SKM-1 treated with dmso at 0.1 percent for 144 hours (cell line): ENCODE data around the gene STON2.

ENCODE experiments used
- DNase-seq: peaks from one replicate; lab custom pipeline; 2025; ENCODE audit not compliant: unreplicated experiment; lab: John Stamatoyannopoulos, UW

STON2 gene

DNA sequence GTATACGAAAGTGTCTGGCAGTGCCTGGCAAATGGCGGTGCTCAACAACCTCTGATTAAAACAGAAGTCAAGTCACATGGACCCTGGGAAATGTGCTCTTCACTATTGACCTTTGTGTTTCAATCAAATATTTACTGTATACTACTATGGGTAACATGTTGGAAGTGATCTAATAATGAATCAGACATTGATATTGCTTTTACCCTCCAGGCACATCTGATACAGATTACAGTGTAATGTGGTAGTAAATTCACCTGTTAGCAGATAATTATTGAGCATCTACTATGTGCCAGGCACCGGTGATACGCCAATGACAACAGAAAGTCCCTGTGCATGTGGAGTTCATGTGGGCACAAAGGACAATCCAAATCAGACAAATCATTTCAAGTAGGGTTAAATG is 63.1 kb downstream of the STON2 start:
- DNase-seq = no peak

DNA sequence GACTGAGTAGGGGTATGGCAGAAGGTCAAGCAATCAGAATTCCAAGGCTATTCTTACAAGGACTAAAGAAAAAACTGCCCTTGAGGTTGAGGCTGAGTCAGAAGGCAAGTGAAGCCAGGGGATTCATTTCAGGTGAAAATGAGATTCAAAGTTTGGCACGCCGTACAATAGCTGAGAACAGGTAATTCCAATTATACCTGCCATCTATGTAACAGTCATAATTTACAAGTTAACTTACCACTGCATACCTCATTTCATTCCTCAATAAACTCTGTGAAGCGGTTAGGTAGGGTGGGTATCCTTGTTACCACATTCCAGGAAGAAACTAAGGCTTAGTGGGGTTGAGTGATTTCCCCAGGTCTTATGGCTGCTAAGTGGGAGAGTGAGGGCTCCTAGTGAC is 64.1 kb downstream of the STON2 start:
- DNase-seq = no peak

DNA sequence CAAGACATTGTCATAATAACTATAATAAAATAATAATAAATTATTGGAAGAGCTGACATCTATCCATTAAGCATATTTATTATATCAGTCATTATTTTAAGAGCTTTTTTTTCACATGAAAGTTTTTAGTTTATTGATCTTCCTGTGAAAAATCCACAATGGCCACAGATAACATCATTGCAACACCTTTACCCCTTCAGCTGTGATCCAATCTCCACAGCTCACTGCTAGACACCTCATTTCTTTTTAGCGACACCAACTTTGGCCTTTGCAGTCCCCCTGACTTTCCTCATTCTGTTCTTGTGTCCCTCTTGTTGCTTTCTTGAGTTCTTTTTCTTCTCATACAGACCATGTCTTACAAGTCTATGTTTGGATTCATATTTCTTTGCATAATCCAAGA is 67.4 kb downstream of the STON2 start:
- no peak for DNase-seq

DNA sequence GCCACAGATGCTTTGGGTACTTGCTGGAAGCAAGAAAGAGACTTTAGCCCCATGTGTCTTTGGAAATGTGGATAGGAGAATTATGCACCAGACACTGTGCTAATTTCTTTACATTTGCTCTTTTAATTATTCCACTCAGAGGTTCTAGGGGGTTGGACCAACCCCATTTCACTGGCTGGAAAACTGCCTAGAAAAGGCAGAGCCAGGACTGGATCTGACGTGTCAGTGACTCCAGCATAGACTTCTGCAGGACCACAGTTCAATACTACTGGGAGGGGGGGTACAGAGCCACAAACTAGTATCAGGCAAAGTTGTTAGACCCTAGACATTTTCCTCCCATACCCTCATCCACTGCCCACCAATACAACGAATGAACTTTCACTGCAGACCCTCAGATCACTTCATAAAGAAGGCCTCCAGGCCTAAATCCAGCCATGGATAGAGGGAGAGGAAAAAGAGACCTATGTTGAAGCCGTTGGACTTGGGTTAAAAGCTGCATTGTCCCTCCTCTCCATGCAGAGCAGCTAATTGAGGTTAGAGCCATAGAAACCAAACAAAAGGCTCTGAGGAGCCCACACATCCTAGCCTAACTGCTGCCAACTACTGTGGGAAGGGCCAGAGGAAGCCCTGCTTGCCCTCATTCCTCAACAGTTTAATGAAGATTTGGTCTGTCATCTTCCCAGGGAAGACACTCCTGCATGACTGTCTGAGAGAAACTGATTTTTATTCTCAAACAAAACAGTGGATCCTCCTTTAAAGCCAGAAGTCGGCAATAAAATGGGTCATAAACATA is 68.7 kb downstream of the STON2 start:
- DNase-seq = no peak

DNA sequence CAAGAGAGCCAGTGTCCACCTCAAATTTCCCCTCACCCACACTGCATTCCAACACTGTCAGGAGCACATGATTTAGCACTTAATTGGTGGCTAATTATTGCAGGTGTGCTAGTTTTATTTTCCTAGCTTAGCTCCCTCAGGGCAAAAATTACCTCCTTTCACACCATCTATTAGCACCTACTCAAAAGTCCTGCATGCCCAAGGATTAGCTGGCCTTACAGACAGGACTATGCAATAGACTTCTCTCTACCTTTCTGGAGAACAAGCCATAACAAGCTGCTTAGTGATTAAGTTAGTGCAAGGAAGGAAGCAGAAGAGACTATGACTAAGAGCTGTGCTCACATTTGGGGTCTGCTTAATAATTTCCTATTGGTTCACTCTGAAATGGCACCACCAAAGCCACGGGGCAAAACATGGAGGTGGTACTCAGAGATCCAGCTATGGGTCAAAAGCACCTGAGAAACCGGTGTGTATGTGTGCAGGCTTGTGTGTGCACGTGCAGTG is 69.5 kb downstream of the STON2 start:
- DNase-seq = no peak

DNA sequence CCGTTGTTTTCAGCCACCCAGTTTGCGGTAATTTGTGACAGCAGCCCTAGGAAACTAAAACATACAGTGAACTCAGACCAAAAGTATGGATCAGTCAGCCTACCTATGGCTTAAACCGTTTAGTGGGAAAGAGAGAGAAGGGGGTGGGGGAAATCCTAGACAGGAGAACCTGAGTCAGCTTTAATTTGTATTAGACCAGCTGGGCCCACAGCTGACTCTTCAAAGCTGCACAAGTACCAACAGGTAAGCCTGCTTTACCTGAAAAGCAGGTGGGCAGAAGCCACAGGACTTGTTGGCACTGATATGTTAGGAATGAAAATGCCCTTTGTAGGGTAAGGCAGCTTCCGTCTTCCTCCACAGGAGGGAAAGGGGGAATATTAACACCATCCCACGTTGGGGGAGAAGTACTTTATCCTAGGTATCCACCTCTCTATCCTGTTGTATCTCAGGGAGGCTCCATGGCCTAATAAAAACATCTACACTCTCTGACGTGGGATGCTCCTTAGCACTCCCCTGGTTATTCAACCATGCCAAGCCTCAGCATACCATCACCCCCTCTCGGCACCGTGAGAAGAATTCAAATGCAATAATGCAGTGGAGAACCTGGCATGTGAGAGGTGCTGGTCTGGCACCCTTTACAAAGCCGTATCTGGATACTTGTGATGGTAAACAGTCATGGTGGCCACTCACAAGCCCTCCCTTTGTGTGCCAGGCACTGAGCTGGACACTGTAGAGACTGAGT is 70.3 kb downstream of the STON2 start:
- DNase-seq = no peak

DNA sequence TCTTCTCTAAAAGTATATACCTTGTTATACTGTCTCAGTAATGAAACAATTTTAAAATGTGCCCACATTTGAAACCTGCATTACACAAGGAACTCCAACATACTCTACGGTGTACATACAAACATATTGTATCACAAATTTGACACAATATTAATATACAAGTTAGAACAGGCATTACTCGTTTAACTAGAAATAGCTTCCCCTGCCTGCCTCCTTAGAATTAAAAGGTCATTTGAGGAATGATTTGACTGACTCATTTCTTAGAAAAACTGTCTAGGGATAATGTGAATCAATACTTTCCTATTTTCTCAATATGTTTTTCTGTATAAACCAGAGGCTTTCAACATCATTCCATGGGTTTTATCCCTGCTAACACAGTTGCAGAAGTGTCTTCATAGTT is 73.7 kb downstream of the STON2 start:
- no peak for DNase-seq

DNA sequence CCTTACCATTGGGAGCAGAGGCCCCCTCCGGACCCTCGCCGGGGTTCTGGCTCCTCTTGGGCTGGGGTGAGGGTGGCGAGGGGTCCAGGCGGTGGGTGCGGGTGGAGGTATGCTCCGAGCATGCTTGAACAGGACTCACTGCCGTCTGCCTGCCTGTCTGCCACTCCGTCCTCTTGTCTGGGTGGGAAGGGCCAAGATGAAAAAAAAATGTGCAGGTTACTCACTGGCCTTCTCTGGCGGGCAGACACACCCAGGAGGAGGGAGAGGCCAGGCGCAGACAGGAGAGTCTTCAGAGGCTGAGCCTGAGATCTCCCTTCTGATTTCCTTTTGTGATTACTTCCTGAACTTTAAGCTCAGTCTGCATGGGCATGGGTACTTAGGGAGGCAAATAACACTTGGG is 76.1 kb downstream of the STON2 start:
- DNase-seq = no peak

DNA sequence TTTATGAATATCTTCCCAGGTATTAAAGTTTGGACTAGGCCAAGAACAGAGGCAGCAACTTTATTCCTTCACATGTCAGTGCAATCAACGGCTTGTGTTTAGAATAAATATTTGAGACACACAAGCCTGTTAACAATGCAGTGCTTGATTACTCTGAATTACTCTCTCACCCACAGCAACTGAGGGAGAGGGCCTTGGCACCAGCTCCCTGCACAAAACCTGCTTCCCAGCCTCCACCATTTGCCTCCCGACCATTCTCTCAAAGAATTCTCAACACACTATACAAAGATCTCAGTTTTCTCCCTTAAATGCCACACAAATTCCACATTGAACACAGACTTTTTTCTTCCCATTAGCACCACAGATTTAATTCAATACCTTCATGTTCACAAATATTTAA is 77.0 kb downstream of the STON2 start:
- no peak for DNase-seq

DNA sequence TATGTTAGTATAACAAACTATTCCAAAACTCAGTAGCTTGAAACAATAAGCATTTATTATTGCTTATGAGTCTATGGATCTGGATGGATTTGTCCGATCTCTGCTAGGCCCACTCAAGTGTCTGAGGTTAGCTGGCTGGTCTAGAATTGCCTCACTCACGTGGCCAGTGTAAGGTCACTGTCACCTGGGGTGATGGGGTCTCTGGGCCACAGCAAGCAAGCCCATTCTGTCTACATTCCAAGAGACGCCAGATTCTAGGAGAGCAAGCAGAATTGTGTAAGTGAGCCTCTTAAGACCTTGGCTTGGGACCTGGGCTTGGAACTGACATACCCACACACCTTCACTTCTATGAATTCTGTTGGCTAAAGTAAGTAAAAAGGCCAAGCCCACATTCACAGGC is 80.2 kb downstream of the STON2 start:
- DNase-seq = no peak

DNA sequence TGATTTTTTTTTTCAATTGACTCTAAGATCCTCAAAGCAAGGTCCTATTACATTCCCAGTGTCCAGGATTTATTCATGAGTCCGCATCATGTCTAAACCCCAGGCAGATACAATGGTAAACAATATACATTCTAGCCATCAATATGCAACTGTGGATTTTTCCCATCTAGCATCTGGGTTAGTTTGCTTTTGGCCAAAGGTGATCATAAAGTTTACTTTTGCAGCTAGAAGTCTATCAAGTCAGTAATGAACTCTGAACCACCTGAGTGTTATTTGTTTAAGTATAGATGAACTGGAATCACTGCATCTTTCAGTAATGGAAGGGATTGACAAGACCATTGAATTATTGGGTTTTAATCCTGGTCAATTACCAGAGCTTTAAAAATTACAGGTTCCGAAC is 80.8 kb downstream of the STON2 start:
- no peak for DNase-seq

DNA sequence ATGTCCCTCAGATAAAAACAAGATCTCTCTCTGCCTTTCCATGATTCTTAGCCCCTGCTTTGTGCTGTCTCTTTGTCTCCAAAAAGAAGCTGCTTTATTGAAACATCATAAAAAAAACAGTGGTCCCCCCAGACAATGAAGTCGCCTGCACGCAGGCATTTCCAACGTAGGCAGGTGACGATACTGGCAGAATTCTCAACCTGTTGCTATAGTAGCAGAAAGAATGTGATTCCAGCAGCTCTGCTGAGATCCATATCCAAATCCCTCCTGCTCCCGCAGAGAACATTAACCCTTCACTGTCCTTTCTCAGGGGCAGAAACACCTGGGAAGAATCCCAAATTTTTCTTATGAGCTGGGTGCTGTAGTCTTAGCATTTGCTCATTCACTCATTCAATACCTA is 84.8 kb downstream of the STON2 start:
- no peak for DNase-seq

DNA sequence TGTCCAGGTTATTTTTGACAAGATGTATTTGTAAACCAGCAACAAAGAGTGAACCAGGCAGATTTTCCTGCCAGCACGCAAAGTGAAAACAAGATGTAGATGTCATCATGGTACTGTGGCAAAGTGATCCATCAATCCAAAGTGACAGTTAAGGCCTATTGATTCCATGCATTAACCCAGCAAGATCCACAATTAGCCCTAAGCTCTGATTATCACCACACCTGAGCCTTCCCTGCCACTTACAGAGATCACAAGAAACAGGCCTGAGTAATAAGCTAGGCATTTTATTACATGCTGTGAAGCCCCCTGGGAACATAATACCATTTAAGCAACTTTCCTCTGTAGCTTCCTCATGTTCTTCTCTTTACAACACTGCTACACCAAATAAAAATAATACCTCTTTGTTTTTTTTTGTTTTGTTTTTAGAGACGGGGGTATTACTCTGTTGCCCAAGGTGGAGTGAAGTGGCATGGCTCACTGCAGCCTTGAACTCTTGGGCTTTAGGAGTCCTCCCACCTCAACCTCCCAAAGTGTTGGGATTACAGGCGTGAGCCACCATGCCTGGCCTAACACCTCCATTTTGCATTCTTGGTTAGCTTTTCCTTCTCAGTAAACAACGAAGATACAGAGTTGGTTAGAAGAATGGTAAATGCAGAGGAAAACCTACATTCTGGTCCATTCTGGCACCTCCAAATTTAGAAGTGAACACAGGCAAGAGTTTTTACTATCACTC is 85.5 kb downstream of the STON2 start:
- no peak for DNase-seq

DNA sequence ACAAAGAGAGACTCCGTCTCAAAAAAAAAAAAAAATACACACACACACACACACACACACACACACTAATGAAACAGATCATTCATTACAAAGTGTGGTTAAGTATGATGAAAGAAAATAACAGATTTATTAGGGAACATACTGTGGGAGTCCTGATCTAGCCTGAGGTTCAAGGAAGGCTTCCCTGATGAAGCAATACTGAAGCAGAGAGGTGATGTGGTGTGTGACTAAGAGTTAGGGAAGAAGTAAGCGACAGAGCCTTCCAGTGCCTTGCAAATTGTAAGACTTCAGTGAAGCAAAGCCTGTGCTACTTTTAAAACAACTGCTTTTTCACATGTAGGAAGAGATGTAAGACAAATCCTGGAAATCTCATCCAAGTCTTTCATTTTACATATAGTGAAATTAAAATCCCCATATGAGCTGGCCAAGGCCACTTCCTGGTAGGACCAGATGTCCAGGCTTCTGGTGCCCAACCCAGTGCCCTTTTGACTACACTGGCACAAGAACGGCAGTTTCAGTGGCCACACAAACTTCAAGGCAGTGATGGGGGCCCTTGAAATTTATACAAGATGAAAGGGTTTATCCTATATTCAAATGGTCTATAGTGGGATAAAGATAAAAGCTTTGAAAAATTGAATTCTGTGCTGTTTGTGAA is 86.2 kb downstream of the STON2 start:
- DNase-seq = no peak

DNA sequence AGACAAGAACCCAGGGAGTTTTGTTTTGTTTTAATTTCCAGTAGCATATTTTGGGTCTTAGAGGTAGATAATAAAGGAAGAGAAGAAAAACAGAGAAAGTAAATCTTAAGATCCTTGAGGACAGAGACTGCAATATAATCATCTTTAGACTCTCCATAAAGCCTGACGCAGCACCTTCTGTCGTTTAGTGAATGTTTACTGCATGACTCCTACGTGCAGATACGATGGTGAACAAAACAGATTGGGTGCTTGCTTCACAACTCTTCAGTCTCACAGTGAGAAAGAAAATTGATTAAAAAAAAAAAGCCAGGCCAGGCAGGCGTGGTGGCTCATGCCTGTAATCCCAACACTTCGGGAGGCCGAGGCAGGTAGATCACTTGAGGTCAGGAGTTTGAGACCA is 86.9 kb downstream of the STON2 start:
- no peak for DNase-seq

DNA sequence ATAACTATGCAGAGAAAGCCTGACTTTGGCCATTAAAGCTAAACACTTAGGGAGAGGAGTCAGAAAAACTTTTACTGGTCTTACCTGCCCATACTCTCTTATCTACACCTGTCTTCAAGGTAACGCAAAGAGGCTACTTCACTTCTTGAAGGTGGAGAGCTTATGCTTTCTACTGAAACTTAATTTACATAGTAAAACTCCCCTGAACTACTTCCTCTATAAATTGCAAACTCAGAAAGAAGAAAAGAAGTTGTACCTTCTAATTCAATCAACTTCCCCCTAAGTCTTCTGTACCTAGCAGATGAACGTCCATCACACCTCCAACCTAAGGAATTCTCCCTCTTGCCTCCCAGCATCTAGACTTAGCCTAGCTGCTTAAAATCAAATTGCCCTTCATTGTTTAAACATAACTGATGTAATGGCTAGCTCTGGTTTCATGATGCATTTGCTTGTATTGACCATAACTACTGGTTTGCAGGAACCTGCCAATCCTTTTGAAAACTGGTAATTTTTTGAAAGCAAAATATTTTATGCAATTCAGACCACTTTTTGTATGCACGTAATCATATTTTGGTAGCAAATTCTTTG is 87.7 kb downstream of the STON2 start:
- DNase-seq = no peak

DNA sequence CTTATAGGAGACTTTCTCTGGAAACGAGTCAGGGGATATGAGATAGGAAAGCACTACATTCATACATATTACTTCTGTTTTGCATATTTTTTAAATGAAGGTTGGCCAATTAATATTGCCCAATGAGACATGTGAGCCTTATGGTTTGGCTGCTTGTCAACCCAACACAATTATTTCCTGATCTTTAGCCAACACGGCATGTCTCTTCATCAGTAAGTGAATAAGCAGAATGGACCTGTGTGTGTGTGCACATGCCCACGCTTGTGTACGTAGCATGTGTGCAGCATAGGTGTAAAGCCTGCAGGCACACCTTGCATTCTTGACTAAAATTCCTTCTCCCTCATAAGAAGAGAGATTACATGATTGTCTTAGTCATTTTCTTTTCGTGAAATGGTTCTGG is 88.3 kb downstream of the STON2 start:
- DNase-seq = no peak

DNA sequence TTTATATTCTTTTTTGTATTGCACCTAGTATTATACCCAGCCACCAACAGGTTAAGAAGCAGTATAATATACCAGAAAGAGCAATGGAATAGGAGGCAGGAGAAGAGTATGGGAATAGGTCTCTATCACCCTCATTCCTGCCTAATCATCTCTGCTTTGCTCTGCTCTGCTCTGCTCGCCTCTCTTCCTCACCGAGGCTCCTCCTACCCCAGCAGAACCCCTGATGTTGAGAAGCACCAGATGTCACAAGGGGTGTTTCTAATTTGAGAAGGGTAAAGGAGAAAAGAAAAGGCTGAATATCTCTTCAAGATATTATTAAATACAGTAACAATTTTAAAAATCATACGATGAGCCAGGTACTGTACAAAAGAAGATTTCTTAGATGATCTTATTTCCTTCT is 89.0 kb downstream of the STON2 start:
- DNase-seq = no peak

DNA sequence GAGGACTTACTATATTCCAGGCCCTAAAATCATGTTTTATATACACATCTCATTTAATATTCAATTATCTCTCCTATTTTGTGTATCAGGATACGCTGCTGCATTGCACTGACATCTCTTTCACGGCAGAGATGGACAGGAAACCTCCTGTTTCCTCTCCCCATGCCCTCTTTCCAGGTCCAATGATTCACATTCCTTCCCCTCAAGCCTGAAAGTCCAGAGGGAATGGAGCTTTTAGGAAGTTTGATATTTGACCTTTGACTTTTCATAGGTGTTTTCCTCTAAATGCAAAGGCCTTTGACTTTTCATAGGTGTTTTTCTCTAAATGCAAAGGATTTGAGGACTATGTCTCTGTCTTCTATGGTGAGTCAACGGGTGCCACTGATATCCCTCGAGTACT is 89.5 kb downstream of the STON2 start:
- no peak for DNase-seq

DNA sequence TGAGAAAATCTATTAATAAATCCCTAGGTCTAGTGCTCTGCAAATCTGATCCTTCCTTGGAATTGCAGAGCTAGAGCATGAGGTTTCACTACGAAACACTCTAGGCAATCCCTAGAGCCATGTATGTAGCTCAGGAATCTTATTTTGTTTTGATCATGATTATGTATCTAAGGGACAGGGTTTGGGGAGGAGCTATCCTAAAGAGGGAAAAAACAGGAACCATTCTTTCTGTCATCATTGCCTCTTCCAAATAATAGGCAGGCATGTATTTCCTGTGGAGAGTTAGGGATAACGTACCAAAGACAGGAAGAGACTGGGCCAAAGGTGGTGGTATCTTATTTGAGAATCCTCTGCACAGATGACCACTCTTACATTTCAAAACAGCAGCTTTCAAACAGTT is 90.6 kb downstream of the STON2 start:
- no peak for DNase-seq

DNA sequence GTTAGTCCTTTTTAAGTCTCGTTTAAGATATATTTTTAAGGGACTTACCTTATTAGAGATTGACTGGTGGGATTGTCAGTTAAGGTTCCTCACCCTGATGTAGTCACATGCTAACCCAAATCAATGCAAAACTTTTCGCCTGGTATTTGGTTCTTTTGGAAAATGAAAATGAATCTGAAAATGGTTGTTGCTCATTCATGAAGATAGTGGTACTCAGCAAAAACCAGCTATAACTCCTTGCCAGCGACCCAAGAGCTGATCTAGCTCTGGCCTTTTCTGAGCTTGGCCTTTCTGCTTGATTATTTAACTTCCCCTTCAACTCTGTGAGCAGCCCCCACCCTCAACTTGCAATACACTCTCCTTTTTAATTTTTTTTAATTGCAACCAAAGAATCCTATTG is 94.4 kb downstream of the STON2 start:
- DNase-seq = no peak
